ENCODE data around the gene PRXL2A. TPM values are rescaled to one million over a fixed set of nuclear protein-coding genes. Genes with fewer than 3 reads are reported as not detected.
A peak's percentile ranks its signal among the peaks of the same experiment; 100 is the strongest.

PRXL2A gene
- total RNA-seq, 1 experiment from 2014 or later: 47.1 TPM

- Histone ChIP-seq H3T11ph (ENCODE audit: low read length) (no peak overlapping the region), H3K27me3 (ENCODE audit: insufficient read depth, low read length) (no peaks in the 10 kb centered on the region; the same call in 1 of the 2 replicates), H2BK20ac (ENCODE audit: low read depth, low read length, poor library complexity, severe bottlenecking) (no peak overlapping the region), H3K14ac (ENCODE audit: insufficient read depth, low read length) (peak overlapping the region; percentile 71; the same call in 1 of the 2 replicates), H3K23me2 (ENCODE audit: insufficient read length, low read depth, low read length, poor library complexity, severe bottlenecking) (peaks cover 7% of the 10 kb centered on the region), H3K79me1 (ENCODE audit: insufficient read depth, low read depth, low read length, poor library complexity, severe bottlenecking) (peaks cover 9% of the 10 kb centered on the region), H4K91ac (ENCODE audit: insufficient read length, low read depth, low read length) (no peak overlapping the region), H2AK5ac (ENCODE audit: insufficient read length, low read length) (no peak overlapping the region), H4K5ac (ENCODE audit: insufficient read length, low read depth, low read length) (no peak overlapping the region), H3K23ac (ENCODE audit: insufficient read length, low read depth, low read length) (no peak overlapping the region), H3K18ac (ENCODE audit: insufficient read length, low read depth, low read length) (no peak overlapping the region), H3K56ac (ENCODE audit: insufficient read length, low read depth, low read length) (no peak overlapping the region), H3K79me2 (ENCODE audit: insufficient read depth, low read length) (peaks cover 31% of the 10 kb centered on the region; the same call in 1 of the 2 replicates), H3K27ac (ENCODE audit: insufficient read length, low read depth, low read length) (no peak overlapping the region), H3K4me2 (ENCODE audit: insufficient read depth, insufficient read length, low read length) (peak overlapping the region; percentile 55), H2BK12ac (ENCODE audit: insufficient read length, low read depth, low read length) (no peak overlapping the region), H2BK15ac (ENCODE audit: low read depth, low read length) (no peak overlapping the region), H4K20me1 (ENCODE audit: control insufficient read depth, insufficient read depth, insufficient read length) (peaks cover 4% of the 10 kb centered on the region), H2AFZ (ENCODE audit: low read length) (no peak overlapping the region), H3K9me3 (ENCODE audit: control insufficient read depth, low read depth, low read length) (no peaks in the 10 kb centered on the region), H2BK5ac (ENCODE audit: insufficient read length, low read length) (no peak overlapping the region), H3K9ac (ENCODE audit: extremely low read depth, insufficient read length, low read length) (no peak overlapping the region), H2BK120ac (ENCODE audit: low read depth, low read length, poor library complexity, severe bottlenecking) (no peak overlapping the region), H3K4me1 (ENCODE audit: insufficient read depth, low read length) (peaks cover 40% of the 10 kb centered on the region), H3K4ac (ENCODE audit: low read depth, low read length) (no peak overlapping the region), H4K8ac (replicated peaks; ENCODE audit: insufficient read length, low read depth, low read length) (no peak overlapping the region)
- peak overlapping the region; percentile 39 to 70 for H3K4me3 Mint-ChIP-seq
- H3K27me3 Mint-ChIP-seq (ENCODE audit: low read depth): peaks cover 6% of the 10 kb centered on the region
- TF ChIP-seq CTCF (conservative IDR thresholded peaks at IDR 0.05): no peak
- H3K4me1 Mint-ChIP-seq: peaks cover 85 to 89% of the 10 kb centered on the region in 2 experiments
- peaks cover 0 to 2% (median 0%) of the 10 kb centered on the region in 3 experiments; a peak in 2 of 7 replicates for H3K36me3 Mint-ChIP-seq (ENCODE audit: insufficient read depth in 1 of 3, low read depth in 3 of 3)
- WGBS (ENCODE audit: extremely low coverage, insufficient read length, low lambda C conversion rate): no CpG with 5 or more reads among the region's 6 CpGs
- peak overlapping the region; percentile 92 to 97 (median 97) for H3K27ac Mint-ChIP-seq
- H3K9me3 Mint-ChIP-seq: no peaks in the 10 kb centered on the region
- peak; percentile 89 for DNase-seq
These were observed 52.3 kb downstream of the PRXL2A start for GRCh38 chr10:80460399-80461207.
